NCI-H2196 treated with DMSO at 0.1 percent for 48 hours (cell line): ENCODE measurements around the gene REN.

Experiments
- DNase-seq: peaks from one replicate; lab custom pipeline; 2025; ENCODE audit not compliant: unreplicated experiment; lab: John Stamatoyannopoulos, UW

Gene REN

GRCh38 chr1:204191456-204191855 lies 25.3 kb upstream of the REN start:
- no peak for DNase-seq

- DNase-seq = no peak
Observed at GRCh38 chr1:204190212-204191211, 24.4 kb upstream of the REN start.

DNA sequence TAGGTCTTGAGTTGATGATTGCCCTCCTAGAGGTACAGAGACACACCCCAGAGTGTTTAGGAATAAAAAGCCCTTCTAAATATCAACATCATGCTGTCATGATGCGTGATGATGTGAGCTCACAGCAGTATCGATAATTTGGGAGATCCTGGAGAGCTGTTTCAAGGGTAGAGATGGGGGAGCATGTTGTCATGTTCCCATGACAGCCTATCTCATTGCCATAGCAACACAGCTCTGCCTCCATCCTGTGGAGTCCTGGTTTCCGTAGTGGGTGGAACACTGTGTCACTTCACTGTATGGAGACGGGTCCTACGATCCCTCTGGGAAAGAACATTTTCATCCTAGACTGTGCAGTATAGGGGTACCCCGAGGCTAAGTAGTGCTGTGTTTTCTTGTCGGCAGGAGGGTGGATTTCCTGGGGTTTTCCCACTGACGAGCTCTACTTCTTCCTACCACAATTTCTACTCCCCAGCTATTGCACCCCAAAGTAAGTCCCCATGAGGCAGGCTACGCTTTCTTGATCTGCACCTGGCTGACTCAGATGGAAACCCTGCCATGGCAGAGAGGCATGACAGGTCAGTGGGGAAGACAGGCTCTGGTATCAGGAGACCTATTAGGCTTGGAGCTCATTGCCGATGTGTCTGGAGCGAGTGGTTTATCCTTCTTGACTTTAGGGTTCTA lies 23.0 kb upstream of the REN start:
- DNase-seq = no peak

- DNase-seq = no peak
Observed at GRCh38 chr1:204186597-204186996, 20.5 kb upstream of the REN start.

DNA sequence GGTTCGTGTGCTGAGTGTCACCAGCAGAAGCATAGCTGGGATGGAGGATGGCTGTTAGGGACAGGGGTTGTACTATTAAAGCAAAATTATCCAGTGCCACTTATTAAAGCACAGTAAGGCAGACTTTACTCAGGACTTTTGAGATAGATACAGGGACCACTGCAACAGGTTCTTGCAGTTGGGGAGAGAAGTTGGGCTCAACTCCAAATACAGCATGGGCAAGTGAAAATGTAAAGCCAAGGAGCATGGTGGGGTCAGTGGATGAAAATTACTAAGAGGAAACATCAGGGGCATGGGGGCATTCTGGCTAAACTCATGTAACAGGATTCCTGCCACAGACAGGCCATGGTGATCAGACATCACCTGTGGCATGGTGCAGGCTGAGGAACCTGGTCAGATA lies 15.0 kb upstream of the REN start:
- no peak for DNase-seq

- DNase-seq = no peak
Observed at GRCh38 chr1:204180133-204180532, 14.0 kb upstream of the REN start.

- no peak for DNase-seq
Observed at GRCh38 chr1:204178487-204179281, 12.5 kb upstream of the REN start.

GRCh38 chr1:204177133-204177532 lies 11.0 kb upstream of the REN start:
- no peak for DNase-seq

- no peak for DNase-seq
Observed at GRCh38 chr1:204176049-204176448, 9.9 kb upstream of the REN start.

GRCh38 chr1:204174958-204175357 lies 8.8 kb upstream of the REN start:
- no peak for DNase-seq

GRCh38 chr1:204172404-204173029 lies 6.4 kb upstream of the REN start:
- DNase-seq = no peak

- no peak for DNase-seq
Observed at GRCh38 chr1:204171751-204172178, 5.6 kb upstream of the REN start.

GRCh38 chr1:204170494-204171155 lies 4.5 kb upstream of the REN start:
- DNase-seq = no peak

- DNase-seq = no peak
Observed at GRCh38 chr1:204169858-204170257, 3.7 kb upstream of the REN start.

DNA sequence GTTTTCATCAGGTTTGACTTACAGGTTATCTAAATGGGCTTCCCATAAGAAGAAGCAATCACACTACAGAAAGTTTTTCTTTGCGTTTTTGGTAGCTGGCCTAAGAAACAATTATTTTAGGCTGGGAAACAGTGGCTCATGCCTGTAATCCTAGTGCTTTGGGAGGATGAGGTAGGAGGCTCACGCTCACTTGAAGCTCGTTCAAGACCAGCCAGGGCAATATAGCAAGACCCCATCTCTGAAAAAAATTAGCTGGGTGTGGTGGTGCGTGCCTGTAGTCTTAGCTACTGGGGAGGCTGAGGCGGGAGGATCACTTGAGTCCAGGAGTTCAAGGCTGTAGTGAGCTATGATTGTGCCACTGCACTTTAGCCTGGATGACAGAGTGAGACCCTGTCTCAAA lies 1.6 kb upstream of the REN start:
- no peak for DNase-seq

DNA sequence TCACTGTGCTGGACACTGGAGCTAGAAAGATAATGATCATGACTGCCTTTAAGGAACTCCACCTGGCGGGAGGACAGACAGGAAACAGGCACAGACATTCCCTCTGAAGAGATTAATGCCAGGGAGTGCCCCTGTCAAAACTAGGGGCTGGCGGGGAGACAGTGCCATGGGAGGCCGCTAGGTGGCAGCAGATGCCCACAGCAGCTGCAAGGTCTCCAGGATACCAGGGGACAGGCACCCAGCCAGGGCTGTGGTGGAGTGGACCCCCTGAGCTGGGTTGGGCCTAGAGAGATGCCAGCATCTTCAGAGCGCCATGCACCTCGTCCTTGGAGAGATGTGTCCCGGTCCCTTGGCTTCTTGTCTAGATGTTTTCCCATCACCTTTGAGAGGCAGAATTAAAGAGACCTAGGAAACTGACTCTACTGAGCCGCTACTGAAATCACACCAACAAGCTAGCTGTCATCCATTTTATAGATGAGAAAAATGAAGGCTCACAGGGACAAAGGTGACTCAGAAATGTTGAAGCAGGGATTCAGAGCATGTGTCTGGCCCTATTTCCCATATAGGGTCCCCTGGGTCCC lies 3.6 kb downstream of the REN start:
- peak; percentile 78 for DNase-seq

- no peak for DNase-seq
Observed at GRCh38 chr1:204161609-204162493, 4.3 kb downstream of the REN start.

DNA sequence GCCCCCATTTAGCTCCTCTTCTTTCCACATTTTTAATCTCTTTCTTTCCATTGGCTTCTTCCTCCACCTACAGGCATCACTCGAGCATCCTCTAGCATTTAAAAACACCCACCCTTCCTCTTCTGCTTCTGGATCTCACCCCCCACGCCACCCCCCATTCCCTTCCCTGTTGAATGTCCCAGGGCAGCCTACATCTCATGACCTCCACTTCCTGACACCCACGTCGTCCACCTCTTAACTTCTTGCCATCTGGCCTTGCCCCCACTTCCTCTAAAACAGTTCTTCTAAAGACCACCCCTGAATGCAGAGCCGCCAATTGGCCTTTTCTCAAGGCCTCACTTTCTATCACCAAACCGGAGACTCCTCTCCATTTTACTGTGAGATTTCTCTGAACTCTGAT lies 8.2 kb downstream of the REN start:
- no peak for DNase-seq

DNA sequence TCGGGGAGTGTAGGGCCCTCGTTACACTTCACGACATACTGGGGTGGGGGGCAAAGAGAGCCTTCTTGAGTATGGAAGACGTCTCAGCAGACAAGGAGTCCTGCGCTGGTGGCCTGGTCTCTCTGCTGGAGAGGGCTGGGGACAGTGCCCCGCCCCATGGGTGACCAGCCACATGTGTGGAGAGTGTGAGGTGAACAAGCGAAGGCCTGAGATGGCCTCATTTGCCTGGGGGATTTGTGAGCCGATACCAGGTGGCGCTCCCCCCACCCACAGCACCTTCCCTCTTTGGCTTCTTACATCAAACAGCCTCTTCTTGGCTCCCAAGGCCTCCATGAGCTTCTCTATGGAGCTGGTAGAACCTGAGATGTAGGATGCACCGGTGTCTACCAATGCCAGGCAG lies 10.3 kb downstream of the REN start:
- DNase-seq = no peak
